ENCODE results near the gene SLC50A1. TPM values are rescaled to one million over a fixed set of nuclear protein-coding genes. Genes with fewer than 3 reads are reported as not detected.
"Not testable (repeated sequence)": the region's sequence is repeated elsewhere in the genome, so short reads cannot be mapped to it uniquely, and the experiment has no call there.

SLC50A1 gene
- total RNA-seq, 1 donor, result 22.4 TPM

DNA sequence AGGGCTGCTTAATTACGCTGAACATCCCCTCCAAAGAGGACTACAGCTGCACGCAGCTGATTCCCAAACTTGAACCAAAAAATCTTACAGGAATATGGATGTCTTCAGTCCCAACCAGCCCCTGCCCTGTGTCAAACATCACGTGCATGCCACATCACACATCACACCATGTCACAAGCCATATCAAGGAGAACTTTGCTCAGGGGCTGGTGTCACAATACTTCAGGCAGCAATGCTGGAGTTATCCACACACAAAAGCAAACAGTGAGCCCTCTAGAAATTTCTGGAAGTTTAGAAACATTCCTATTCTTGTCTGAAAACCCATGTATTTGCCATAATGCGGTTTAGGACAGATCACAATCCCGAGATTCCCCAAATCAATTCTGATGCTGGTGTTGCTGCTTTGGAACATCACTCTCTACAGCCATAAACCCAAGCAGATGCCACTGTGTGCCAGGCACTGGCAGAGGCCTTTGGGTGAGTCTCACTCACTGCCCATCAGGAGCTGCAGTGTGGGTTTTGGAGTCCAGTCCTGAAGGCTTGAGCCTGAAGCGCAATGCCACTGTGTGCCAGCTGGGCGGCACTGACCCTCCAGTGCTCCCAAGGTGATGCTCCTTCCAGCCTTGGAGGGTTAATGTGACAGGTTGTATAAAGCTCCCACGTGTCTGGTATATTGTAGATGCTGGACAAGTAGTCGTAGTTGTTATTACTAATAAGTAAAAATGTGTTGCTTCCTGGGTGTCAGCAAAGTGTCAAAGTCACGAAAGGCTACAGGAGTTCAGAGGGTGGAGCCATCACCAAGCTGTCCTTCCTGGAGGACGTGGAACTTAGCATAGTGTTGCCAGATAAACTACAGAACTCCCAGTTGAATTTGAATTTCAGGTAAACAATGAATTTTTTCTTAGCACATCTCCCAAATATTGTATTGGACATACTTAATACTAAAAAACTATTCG, 28.1 kb upstream of the SLC50A1 start:
- H3K27me3 ChIP-seq (ENCODE audit: insufficient read depth, low read length), result no peaks in the 10 kb centered on the region
- no peak overlapping the region for H3K4me3 ChIP-seq (ENCODE audit: low read length)
- no peaks in the 10 kb centered on the region for H3K9me3 ChIP-seq (ENCODE audit: low read depth, low read length)
- peaks cover 3% of the 10 kb centered on the region for H3K4me1 ChIP-seq (ENCODE audit: insufficient read depth, low read length)

DNA sequence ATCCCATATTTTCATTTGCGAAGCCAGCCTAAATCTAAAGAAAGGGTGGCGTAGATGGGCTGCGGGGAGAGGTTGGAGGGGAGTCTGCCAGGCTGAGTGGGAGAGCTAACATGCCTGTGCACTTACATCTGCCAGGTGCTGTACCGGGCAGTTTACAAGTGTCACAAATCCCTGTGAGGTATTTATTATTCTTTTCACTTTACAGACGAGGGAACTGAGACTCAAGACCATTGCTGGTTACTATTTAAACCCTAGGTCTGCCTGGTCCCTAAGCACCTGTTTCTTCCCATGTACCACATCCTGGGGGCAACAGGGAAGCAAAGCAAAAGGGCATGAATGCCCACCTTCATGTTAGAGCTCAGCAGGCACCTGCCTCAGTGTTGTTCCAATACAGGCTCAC, 27.4 kb upstream of the SLC50A1 start:
- no peak overlapping the region for H3K4me3 ChIP-seq (ENCODE audit: low read length)
- no peaks in the 10 kb centered on the region for H3K4me1 ChIP-seq (ENCODE audit: insufficient read depth, low read length)
- H3K27me3 ChIP-seq (ENCODE audit: insufficient read depth, low read length), result no peaks in the 10 kb centered on the region
- no peaks in the 10 kb centered on the region for H3K9me3 ChIP-seq (ENCODE audit: low read depth, low read length)

DNA sequence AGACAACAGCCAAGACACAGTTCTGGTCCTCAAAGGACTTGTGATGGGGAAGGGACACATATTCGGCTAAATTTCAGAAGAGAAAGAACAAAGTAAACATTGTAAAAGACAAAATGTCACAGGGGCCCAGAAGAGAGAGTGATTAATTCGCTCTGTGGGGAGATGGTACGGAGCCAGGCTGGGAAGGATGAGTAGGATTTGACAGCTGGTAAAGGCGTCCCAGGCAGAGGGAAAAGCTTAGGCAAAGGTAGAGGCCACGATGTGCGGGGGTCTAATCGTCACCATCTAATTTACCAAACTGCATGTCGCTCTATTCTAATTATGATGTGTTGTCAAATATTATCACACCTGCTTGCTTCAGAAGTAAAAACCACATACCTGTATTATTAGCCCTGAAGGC, 25.3 kb upstream of the SLC50A1 start:
- no peaks in the 10 kb centered on the region for H3K27me3 ChIP-seq (ENCODE audit: insufficient read depth, low read length)
- H3K4me1 ChIP-seq (ENCODE audit: insufficient read depth, low read length), result no peaks in the 10 kb centered on the region
- no peak overlapping the region for H3K4me3 ChIP-seq (ENCODE audit: low read length)
- H3K9me3 ChIP-seq (ENCODE audit: low read depth, low read length), result no peaks in the 10 kb centered on the region

DNA sequence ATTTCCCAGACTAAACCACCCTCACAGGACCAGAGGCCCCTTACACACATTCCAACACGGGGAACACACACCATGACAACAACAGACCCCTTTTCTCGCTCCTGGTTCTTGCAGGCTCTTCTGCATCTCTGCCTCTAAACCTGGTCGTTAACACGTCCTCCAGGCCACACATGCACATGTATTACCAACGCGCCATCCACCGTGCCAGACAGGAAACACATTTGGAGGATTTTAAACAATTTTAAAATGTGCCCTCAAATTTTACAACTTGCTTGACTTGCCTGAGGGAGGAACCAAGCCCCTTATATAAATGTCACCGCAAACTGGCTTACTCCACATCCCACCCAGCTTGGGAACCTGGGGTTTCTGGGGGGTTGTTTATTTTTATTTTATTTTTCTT, 24.8 kb upstream of the SLC50A1 start:
- Histone ChIP-seq H3K4me1 (ENCODE audit: insufficient read depth, low read length) (no peaks in the 10 kb centered on the region), H3K9me3 (ENCODE audit: low read depth, low read length) (no peaks in the 10 kb centered on the region), H3K27me3 (ENCODE audit: insufficient read depth, low read length) (no peaks in the 10 kb centered on the region), H3K4me3 (ENCODE audit: low read length) (no peak overlapping the region)

DNA sequence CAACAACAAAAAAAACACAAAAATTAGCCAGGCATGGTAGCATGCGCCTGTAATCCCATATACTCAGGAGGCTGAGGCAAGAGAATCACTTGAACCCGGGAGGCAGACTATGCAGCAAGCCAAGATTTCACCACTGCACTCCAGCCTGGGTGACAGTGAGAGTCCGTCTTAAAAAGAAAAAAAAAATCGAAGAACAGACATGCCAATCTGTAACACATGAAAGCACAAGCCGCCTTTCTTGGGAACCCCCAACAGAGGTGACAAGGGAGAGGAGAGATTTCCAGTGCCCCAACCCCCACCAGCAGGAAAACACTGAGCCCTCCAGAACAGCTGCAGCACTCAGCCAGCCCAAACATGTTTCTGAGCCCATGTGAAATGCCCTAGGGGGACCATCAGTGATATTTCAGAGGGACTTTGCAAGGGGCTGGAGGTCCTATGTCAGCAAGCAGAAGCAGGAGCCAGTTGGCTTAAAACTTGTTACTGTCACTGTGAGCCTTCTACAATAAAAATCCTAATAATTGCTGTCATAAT, 22.1 kb upstream of the SLC50A1 start:
- Histone ChIP-seq H3K9me3 (ENCODE audit: low read depth, low read length) (no peaks in the 10 kb centered on the region), H3K27me3 (ENCODE audit: insufficient read depth, low read length) (no peaks in the 10 kb centered on the region), H3K4me1 (ENCODE audit: insufficient read depth, low read length) (no peaks in the 10 kb centered on the region), H3K4me3 (ENCODE audit: low read length) (no peak overlapping the region)

DNA sequence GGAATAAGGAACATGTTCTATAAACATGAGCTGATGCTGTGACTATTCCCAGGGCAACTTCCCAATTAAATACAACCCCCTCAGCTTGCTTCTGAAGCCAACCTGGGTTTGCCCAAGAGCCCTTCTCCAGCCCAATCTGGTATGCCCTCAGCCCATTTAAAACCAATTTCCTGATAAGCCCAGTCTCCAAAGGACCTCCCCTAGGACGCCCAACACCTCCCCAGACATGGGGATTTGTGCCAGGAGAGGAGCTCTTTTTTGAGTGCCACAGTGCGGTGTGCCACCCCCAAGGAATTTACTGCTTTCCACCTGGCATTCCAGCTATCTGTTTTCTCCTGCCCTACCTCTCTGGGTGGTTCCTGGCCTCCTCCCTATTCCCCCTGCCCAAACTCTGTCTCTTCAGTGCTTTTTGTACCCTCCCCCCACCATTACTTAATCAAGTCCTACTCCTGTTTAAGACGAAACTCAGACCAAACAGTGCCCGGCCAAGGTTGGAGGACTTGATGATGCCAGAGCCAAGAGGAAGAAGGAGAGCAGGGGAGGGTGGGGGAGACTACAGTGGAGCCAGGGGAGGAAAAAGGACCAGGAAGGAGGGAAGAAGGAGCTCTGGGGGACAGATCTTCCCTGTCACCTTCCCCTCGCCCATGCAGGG, 19.4 kb upstream of the SLC50A1 start:
- no peaks in the 10 kb centered on the region for H3K4me1 ChIP-seq (ENCODE audit: insufficient read depth, low read length)
- H3K27me3 ChIP-seq (ENCODE audit: insufficient read depth, low read length), result no peaks in the 10 kb centered on the region
- H3K9me3 ChIP-seq (ENCODE audit: low read depth, low read length), result no peaks in the 10 kb centered on the region
- no peak overlapping the region for H3K4me3 ChIP-seq (ENCODE audit: low read length)

DNA sequence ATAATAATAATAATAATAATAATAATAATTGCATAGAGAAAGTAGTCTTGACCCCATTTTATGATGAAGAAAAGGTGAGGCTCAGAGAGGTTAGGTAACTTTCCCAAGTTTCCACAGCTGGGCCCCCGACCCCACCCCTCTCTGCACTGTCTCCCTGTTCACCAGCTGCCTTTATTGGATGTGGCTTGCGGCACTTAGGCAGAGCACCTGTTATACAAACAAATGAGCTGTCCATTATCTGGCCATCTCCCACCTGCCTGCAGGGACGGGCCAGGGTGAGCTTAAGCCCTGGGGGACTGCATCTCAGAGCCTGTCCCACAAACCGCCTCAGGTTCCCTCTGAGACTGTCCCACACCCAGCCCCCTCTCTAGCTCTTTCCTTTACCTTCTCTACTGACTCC, 18.0 kb upstream of the SLC50A1 start:
- no peaks in the 10 kb centered on the region for H3K9me3 ChIP-seq (ENCODE audit: low read depth, low read length)
- H3K4me3 ChIP-seq (ENCODE audit: low read length), result no peak overlapping the region
- H3K27me3 ChIP-seq (ENCODE audit: insufficient read depth, low read length), result no peaks in the 10 kb centered on the region
- no peaks in the 10 kb centered on the region for H3K4me1 ChIP-seq (ENCODE audit: insufficient read depth, low read length)

DNA sequence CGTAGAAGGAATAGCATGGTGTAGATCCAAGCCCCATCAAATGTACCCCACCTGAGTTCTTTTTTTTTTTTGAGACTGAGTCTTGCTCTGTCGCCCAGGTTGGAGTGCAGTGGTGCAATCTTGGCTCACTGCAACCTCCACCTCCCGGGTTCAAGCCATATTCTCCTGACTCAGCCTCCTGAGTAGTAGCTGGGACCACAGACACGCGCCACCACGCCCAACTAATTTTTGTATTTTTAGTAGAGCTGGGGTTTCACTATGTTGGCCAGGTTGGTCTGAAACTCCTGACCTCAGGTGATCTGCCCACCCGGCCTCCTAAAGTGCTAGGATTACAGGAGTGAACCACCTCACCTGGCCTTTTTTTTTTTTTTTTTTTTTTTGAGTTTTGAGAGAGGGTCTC, 17.6 kb upstream of the SLC50A1 start:
- H3K4me3 ChIP-seq (ENCODE audit: low read length); H3K9me3 ChIP-seq (ENCODE audit: low read depth, low read length); H3K4me1 ChIP-seq (ENCODE audit: insufficient read depth, low read length); H3K27me3 ChIP-seq (ENCODE audit: insufficient read depth, low read length): not testable (repeated sequence)

DNA sequence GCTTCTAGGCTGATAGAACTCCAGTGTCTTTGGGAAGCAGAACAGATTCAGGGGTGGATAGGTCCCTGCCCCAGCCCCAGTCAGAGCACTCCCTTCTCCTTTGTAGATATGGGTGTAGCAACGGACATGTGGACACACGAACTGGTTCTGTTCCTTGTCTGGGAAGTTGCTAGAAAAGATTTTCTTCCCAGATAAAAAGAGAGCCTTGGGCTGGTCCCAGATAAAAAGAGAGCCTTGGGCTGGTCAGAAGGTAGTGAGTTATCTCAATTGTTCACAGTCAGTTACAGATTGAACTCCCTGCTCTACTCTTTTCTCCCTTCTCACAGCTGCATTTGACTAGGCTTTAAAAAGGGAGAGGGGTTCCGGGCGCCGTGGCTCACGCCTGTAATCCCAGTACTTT, 15.4 kb upstream of the SLC50A1 start:
- H3K27me3 ChIP-seq (ENCODE audit: insufficient read depth, low read length), result peaks cover 2% of the 10 kb centered on the region
- no peaks in the 10 kb centered on the region for H3K4me1 ChIP-seq (ENCODE audit: insufficient read depth, low read length)
- no peaks in the 10 kb centered on the region for H3K9me3 ChIP-seq (ENCODE audit: low read depth, low read length)
- H3K4me3 ChIP-seq (ENCODE audit: low read length), result no peak overlapping the region

DNA sequence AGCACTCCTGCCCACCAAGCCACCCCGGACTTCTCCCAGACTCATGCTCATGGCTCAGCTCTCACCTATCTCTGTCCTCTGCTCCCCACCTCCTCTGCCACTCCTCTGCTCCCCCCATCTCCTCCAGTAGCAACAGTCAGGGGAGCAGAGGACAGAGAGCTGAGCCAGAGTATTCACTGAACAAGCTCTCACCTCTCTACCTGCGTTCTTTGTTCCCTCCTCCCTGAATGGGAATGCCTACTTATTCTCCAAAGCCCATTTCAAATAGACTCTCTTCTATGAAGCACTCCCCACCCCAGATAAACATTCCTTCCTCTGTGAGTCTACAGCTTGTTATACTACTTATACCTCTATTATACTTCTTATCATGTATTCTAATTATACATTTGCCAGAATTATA, 14.4 kb upstream of the SLC50A1 start:
- H3K27me3 ChIP-seq (ENCODE audit: insufficient read depth, low read length), result peaks cover 12% of the 10 kb centered on the region
- H3K4me3 ChIP-seq (ENCODE audit: low read length), result no peak overlapping the region
- no peaks in the 10 kb centered on the region for H3K9me3 ChIP-seq (ENCODE audit: low read depth, low read length)
- peaks cover 2% of the 10 kb centered on the region for H3K4me1 ChIP-seq (ENCODE audit: insufficient read depth, low read length)

DNA sequence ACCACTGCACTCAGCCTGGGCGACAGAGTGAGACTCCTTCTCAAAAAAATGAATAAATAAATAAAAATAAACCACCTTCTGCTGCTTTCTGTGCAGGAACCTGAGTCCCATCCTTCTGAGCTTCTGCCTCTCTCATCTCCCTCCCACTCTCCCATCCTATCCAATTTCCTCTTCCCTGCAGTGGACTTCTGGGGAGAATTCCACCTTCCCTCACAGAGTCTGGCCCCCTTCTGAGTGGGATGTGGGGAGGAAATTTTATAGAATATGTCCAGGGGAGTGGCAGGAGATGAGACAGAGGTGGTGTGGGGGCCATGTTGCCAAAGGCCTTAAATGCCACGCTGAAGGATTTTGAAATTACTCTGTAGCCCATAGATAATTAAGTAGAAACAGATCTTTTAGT, 13.3 kb upstream of the SLC50A1 start:
- no peak overlapping the region for H3K4me3 ChIP-seq (ENCODE audit: low read length)
- peaks cover 22% of the 10 kb centered on the region for H3K27me3 ChIP-seq (ENCODE audit: insufficient read depth, low read length)
- H3K4me1 ChIP-seq (ENCODE audit: insufficient read depth, low read length), result peaks cover 12% of the 10 kb centered on the region
- no peaks in the 10 kb centered on the region for H3K9me3 ChIP-seq (ENCODE audit: low read depth, low read length)

DNA sequence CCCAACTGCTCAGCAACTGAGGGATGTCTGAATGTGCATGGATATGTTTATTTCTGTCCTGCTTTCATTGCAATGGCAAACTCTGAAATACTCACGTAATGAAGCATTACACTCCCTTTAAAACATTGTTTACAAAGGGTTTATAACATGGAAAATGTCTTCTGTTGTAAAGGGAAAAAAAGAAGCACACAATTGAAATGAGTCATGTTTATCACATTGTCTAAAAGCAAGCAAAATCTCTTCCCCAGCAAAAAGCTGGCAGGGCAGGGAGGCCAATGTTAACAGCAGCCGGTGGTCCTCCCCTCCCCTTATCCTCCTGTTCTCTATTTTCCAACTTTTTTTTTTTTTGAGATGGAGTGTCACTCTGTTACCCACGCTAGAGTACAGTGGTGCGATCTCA, 11.9 kb upstream of the SLC50A1 start:
- H3K27me3 ChIP-seq (ENCODE audit: insufficient read depth, low read length), result peaks cover 35% of the 10 kb centered on the region
- no peak overlapping the region for H3K4me3 ChIP-seq (ENCODE audit: low read length)
- peaks cover 25% of the 10 kb centered on the region for H3K4me1 ChIP-seq (ENCODE audit: insufficient read depth, low read length)
- H3K9me3 ChIP-seq (ENCODE audit: low read depth, low read length), result no peaks in the 10 kb centered on the region

DNA sequence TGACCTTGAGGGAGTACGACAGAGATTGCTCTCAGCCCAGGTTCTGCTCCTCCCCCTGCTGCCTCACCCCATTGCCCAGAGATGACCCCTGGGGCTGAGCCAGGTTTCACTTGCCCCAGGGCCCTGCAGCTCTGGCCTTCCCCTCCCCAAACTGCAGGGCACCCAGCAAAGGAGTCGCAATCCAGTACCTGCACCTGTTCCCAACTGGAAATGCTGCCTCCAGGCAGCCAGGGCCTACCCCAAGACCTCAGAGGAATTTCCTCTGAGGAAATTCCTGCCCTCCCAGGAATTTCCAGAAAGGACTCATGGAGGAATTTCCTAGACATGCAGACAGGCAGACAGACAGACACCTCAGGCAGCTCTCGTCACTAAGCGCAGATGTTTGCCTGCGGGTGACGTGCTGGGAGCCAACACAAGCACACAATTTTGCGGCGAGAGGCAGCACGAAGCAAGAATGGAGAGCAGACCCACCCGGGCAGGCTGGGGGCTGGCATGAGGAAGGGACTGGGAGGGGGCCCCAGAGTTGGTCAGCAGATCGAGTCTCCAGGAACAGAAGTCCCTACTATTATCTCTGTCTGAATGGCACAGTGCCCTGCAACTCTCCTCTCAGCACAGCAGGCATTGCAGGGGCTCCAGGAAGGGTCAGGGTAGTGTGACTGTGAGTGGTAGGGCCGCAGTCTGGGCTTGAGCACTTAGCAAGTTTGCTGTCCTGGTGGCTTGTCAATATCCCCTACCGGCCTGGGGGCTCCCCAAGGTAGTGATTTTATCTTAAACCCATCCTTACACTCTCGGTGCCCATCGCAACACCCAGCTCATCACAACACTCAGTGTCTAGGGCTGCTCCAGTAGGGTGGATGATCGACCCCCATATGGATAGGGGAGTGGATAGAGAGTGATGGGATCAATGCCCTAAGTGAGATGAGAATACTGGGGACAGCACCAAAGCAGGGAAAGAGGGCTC, 10.9 kb upstream of the SLC50A1 start:
- peaks cover 44% of the 10 kb centered on the region for H3K27me3 ChIP-seq (ENCODE audit: insufficient read depth, low read length)
- H3K9me3 ChIP-seq (ENCODE audit: low read depth, low read length), result no peaks in the 10 kb centered on the region
- H3K4me3 ChIP-seq (ENCODE audit: low read length), result no peak overlapping the region
- peaks cover 30% of the 10 kb centered on the region for H3K4me1 ChIP-seq (ENCODE audit: insufficient read depth, low read length)

DNA sequence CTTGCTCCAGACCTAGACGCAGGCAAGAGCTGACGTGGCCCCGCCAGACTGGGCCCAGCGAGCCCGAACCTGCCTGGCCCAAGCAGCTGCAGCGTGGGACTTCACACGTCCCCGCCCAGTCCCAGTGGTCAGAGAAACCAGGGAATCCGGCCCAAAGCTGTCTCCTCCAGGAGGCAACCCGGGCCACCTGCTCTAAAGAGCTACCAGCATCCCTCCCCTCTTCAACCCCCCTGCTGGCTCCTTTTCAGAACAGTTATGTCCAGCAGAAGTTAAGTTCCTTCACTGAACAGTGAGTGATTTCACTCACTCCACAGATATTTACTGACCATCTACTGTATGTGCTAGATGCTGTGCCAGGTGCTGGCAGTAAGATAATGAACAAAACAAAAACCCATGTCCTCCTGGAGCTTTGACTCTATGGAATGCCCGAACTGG, 10.1 kb upstream of the SLC50A1 start:
- Histone ChIP-seq H3K4me3 (ENCODE audit: low read length) (no peak overlapping the region), H3K4me1 (ENCODE audit: insufficient read depth, low read length) (peaks cover 30% of the 10 kb centered on the region), H3K27me3 (ENCODE audit: insufficient read depth, low read length) (peaks cover 47% of the 10 kb centered on the region)

More for the DNA sequence above, 10.1 kb upstream of the SLC50A1 start:
- no peaks in the 10 kb centered on the region for H3K9me3 ChIP-seq (ENCODE audit: low read depth, low read length)

Data from mononuclear cell (primary cell).